ENCODE results near the gene NDFIP1. TPM values are rescaled to one million over a fixed set of nuclear protein-coding genes. Genes with fewer than 3 reads are reported as not detected.
"Not testable (repeated sequence)": the region's sequence is repeated elsewhere in the genome, so short reads cannot be mapped to it uniquely, and the experiment has no call there.

Gene NDFIP1
- total RNA-seq, 1 experiment from 2014 or later: 27.6 TPM

DNA sequence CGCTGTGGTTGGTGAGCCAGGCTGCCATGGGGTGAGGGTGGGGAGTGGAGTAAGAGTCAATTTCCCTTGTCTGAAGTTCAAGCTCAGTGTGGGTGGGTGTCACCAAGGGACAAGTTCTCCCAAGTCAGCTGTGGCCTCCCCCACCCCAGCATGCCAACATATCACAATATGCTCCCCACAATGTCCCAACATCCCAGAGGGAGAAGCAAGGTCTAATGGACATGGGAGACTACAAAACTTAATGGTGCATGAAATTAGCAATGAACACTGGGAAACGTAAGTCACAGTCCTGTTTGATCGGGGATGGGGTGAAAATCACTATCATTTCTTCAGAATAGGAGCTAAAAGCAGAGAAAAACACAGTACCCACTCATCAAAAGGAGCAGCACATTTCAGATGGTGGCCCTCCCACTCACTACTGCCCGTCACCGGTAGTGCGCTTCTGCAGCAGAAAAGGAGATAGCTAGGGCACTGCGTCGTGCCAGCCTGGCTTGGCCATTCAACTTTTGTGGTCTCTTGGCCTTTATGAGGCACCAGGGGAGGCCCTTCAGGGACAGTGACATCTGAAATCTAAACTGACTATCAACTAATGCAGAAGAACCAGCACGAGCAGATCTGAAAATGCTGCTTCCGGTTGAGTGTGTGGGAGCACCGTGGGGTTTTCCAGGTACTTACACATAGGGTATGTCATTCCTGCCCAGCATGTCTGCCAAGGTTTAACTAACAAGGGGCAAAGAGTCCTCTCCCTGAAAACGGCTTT, 20.5 kb upstream of the NDFIP1 start:
- Mint-ChIP-seq H3K27ac (no peak overlapping the region), H3K4me1 (no peaks in the 10 kb centered on the region), H3K4me3 (no peak overlapping the region), H3K9me3 (no peaks in the 10 kb centered on the region), H3K36me3 (no peaks in the 10 kb centered on the region), H3K27me3 (ENCODE audit: low read depth) (peaks cover 9% of the 10 kb centered on the region; the same call in 1 of the 2 replicates)
- TF ChIP-seq HMGA2 (CRISPR knock-in tag; IDR thresholded peaks at IDR 0.05) (no peak), NFE2L1 (CRISPR knock-in tag; IDR thresholded peaks at IDR 0.05) (no peak), ZNF396 (CRISPR knock-in tag; IDR thresholded peaks at IDR 0.05; ENCODE audit: borderline replicate concordance) (no peak), MXD4 (CRISPR knock-in tag; IDR thresholded peaks at IDR 0.05; ENCODE audit: borderline replicate concordance) (no peak), EMX1 (CRISPR knock-in tag; IDR thresholded peaks at IDR 0.05) (no peak), GTF2I (CRISPR knock-in tag; conservative IDR thresholded peaks at IDR 0.05) (no peak)
- TF ChIP-seq, protein P1, sequence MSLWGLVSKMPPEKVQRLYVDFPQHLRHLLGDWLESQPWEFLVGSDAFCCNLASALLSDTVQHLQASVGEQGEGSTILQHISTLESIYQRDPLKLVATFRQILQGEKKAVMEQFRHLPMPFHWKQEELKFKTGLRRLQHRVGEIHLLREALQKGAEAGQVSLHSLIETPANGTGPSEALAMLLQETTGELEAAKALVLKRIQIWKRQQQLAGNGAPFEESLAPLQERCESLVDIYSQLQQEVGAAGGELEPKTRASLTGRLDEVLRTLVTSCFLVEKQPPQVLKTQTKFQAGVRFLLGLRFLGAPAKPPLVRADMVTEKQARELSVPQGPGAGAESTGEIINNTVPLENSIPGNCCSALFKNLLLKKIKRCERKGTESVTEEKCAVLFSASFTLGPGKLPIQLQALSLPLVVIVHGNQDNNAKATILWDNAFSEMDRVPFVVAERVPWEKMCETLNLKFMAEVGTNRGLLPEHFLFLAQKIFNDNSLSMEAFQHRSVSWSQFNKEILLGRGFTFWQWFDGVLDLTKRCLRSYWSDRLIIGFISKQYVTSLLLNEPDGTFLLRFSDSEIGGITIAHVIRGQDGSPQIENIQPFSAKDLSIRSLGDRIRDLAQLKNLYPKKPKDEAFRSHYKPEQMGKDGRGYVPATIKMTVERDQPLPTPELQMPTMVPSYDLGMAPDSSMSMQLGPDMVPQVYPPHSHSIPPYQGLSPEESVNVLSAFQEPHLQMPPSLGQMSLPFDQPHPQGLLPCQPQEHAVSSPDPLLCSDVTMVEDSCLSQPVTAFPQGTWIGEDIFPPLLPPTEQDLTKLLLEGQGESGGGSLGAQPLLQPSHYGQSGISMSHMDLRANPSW (CRISPR knock-in tag; conservative IDR thresholded peaks at IDR 0.05; ENCODE audit: low read depth): no peak
- TF ChIP-seq, protein P2, sequence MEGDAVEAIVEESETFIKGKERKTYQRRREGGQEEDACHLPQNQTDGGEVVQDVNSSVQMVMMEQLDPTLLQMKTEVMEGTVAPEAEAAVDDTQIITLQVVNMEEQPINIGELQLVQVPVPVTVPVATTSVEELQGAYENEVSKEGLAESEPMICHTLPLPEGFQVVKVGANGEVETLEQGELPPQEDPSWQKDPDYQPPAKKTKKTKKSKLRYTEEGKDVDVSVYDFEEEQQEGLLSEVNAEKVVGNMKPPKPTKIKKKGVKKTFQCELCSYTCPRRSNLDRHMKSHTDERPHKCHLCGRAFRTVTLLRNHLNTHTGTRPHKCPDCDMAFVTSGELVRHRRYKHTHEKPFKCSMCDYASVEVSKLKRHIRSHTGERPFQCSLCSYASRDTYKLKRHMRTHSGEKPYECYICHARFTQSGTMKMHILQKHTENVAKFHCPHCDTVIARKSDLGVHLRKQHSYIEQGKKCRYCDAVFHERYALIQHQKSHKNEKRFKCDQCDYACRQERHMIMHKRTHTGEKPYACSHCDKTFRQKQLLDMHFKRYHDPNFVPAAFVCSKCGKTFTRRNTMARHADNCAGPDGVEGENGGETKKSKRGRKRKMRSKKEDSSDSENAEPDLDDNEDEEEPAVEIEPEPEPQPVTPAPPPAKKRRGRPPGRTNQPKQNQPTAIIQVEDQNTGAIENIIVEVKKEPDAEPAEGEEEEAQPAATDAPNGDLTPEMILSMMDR (IDR thresholded peaks at IDR 0.05): no peak
- TF ChIP-seq, protein P3, sequence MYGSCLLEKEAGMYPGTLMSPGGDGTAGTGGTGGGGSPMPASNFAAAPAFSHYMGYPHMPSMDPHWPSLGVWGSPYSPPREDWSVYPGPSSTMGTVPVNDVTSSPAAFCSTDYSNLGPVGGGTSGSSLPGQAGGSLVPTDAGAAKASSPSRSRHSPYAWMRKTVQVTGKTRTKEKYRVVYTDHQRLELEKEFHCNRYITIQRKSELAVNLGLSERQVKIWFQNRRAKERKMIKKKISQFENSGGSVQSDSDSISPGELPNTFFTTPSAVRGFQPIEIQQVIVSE (CRISPR knock-in tag; IDR thresholded peaks at IDR 0.05; ENCODE audit: borderline replicate concordance): no peak
- CTCF ChIA-PET: interaction anchor here (1.5 kb wide), 1 partner anchor 15 kb away, joined by 3 read pairs; no protein-coding TSS in a partner anchor
- no peak for DNase-seq (ENCODE audit: low spot score)
- no peak for ATAC-seq
- POLR2A ChIA-PET: no interaction called here

DNA sequence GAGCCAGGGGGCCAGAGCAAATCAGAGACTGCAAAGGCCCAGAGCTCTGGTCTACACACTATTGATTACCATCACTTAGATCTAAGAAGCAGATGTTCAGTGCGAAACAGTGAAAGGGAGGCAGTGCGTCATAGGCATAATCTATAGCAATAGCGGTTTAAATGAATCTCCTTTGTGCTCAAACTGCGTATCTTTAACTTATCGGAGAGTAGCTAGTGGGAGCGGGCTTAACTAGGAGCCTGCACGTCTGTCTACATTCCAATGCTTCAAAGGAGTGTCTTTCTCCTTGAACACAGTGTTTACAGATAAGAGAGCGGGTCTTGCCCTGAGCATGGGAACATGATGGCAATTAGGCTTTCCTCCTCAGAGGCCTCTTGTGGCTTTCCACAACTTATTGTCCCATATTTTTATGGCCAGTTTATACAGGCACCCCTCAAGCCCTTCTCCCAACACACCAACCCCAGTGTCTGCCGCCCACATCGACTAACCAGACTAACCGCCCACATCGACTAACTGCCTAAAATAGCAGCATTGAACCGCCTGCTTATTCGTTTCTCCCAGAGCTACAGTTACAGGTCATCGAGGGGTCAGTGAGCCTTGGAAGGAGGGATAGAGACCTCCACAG, 19.6 kb upstream of the NDFIP1 start:
- H3K27me3 Mint-ChIP-seq (ENCODE audit: low read depth); ATAC-seq; POLR2A ChIA-PET; H3K9me3 Mint-ChIP-seq; DNase-seq (ENCODE audit: low spot score); H3K27ac Mint-ChIP-seq; H3K4me3 Mint-ChIP-seq; H3K36me3 Mint-ChIP-seq; H3K4me1 Mint-ChIP-seq: not testable (repeated sequence)
- CTCF ChIA-PET: interaction anchor here (1.0 to 1.5 kb wide), 2 partner anchors 16 to 35 kb away, joined by 3 read pairs; no protein-coding TSS in a partner anchor

DNA sequence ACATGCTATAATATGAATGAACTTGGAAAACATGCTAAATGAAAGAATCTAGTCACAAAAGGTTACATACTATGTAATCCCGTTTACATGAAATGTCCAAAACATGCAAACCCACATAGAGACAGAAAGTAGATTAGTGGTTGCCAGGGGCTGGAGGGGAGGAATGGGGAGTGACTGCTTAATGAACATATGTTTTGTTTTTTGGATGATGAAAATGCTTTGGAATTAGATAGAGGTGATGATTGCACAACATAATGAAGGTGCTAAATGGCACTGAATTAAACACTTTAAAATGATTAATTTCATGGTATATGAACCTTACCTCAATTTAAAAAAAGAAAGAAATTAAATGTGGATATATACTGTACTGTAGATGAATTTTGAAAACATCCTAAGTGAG, 17.6 kb upstream of the NDFIP1 start:
- H3K27ac Mint-ChIP-seq: no peak overlapping the region
- no peaks in the 10 kb centered on the region for H3K36me3 Mint-ChIP-seq
- peaks cover 9% of the 10 kb centered on the region for H3K27me3 Mint-ChIP-seq (ENCODE audit: low read depth)
- peaks cover 5% of the 10 kb centered on the region for H3K4me1 Mint-ChIP-seq
- DNase-seq (ENCODE audit: low spot score): no peak
- H3K4me3 Mint-ChIP-seq: no peak overlapping the region
- TF ChIP-seq, protein P4, sequence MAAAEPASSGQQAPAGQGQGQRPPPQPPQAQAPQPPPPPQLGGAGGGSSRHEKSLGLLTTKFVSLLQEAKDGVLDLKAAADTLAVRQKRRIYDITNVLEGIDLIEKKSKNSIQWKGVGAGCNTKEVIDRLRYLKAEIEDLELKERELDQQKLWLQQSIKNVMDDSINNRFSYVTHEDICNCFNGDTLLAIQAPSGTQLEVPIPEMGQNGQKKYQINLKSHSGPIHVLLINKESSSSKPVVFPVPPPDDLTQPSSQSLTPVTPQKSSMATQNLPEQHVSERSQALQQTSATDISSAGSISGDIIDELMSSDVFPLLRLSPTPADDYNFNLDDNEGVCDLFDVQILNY (CRISPR knock-in tag; IDR thresholded peaks at IDR 0.05): no peak
- TF ChIP-seq MXD4 (CRISPR knock-in tag; IDR thresholded peaks at IDR 0.05; ENCODE audit: borderline replicate concordance) (no peak), NFE2L1 (CRISPR knock-in tag; IDR thresholded peaks at IDR 0.05) (no peak), ZNF423 (CRISPR knock-in tag; IDR thresholded peaks at IDR 0.05) (no peak), KAT7 (CRISPR knock-in tag; IDR thresholded peaks at IDR 0.05; ENCODE audit: borderline replicate concordance) (no peak), GTF2I (CRISPR knock-in tag; conservative IDR thresholded peaks at IDR 0.05) (no peak), CBFB (CRISPR knock-in tag; IDR thresholded peaks at IDR 0.05; ENCODE audit: low read depth) (no peak)
- TF ChIP-seq, protein P5, sequence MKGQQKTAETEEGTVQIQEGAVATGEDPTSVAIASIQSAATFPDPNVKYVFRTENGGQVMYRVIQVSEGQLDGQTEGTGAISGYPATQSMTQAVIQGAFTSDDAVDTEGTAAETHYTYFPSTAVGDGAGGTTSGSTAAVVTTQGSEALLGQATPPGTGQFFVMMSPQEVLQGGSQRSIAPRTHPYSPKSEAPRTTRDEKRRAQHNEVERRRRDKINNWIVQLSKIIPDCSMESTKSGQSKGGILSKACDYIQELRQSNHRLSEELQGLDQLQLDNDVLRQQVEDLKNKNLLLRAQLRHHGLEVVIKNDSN (CRISPR knock-in tag; IDR thresholded peaks at IDR 0.05): no peak
- TF ChIP-seq, protein P6, sequence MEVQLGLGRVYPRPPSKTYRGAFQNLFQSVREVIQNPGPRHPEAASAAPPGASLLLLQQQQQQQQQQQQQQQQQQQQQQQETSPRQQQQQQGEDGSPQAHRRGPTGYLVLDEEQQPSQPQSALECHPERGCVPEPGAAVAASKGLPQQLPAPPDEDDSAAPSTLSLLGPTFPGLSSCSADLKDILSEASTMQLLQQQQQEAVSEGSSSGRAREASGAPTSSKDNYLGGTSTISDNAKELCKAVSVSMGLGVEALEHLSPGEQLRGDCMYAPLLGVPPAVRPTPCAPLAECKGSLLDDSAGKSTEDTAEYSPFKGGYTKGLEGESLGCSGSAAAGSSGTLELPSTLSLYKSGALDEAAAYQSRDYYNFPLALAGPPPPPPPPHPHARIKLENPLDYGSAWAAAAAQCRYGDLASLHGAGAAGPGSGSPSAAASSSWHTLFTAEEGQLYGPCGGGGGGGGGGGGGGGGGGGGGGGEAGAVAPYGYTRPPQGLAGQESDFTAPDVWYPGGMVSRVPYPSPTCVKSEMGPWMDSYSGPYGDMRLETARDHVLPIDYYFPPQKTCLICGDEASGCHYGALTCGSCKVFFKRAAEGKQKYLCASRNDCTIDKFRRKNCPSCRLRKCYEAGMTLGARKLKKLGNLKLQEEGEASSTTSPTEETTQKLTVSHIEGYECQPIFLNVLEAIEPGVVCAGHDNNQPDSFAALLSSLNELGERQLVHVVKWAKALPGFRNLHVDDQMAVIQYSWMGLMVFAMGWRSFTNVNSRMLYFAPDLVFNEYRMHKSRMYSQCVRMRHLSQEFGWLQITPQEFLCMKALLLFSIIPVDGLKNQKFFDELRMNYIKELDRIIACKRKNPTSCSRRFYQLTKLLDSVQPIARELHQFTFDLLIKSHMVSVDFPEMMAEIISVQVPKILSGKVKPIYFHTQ (CRISPR knock-in tag; IDR thresholded peaks at IDR 0.05): no peak
- TF ChIP-seq, protein P7, sequence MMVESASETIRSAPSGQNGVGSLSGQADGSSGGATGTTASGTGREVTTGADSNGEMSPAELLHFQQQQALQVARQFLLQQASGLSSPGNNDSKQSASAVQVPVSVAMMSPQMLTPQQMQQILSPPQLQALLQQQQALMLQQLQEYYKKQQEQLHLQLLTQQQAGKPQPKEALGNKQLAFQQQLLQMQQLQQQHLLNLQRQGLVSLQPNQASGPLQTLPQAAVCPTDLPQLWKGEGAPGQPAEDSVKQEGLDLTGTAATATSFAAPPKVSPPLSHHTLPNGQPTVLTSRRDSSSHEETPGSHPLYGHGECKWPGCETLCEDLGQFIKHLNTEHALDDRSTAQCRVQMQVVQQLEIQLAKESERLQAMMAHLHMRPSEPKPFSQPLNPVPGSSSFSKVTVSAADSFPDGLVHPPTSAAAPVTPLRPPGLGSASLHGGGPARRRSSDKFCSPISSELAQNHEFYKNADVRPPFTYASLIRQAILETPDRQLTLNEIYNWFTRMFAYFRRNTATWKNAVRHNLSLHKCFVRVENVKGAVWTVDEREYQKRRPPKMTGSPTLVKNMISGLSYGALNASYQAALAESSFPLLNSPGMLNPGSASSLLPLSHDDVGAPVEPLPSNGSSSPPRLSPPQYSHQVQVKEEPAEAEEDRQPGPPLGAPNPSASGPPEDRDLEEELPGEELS (CRISPR knock-in tag; IDR thresholded peaks at IDR 0.05): no peak
- POLR2A ChIA-PET: no interaction called here
- H3K9me3 Mint-ChIP-seq: no peaks in the 10 kb centered on the region
- ATAC-seq: no peak
- CTCF ChIA-PET: no interaction called here
